ENCODE measurements around the gene CXCL12.

CXCL12 gene

DNA sequence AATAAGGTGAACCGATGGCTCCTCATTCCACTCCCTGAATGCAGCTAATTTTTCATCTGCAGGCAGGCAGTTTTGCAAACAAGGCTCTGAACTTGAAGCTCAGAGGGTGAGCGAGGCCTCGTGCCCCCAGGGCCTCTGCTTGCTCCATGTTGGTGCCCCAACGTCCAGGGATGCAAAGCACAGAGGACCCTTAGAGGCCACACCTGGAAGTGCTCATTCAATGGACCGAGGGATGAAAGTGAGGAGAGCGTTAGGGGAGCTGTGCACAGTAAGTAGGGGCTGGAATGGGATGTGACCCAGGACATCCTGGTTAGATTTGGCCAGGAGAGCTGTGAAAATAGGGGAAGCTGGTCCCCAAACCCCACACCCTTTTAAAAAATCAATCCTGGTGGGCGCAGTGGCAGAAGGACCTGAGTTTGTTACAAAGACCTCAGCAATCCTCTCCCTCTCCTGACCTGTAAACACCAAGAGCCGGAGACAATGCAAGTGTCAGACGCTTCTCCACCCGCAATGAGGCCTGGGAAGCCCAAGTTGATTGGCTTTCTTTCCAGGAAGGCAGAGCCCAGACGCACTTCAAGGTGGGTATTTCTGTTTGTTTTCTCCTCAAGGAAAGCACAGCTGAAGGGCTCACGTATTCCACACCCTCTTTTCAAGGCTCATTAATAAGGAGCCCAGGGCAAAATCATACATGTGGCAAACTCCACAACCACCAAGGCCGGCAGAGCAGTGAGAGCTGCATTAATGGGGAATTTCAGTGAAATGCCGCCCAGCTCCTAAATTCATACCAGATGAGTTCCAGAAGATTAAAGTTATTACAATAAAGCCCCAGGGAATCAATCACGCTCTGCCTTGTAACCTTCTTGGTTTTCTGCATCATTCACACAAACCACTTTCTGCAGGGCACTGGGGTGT, 14.1 kb upstream of the CXCL12 start:
- TF ChIP-seq, protein P1, sequence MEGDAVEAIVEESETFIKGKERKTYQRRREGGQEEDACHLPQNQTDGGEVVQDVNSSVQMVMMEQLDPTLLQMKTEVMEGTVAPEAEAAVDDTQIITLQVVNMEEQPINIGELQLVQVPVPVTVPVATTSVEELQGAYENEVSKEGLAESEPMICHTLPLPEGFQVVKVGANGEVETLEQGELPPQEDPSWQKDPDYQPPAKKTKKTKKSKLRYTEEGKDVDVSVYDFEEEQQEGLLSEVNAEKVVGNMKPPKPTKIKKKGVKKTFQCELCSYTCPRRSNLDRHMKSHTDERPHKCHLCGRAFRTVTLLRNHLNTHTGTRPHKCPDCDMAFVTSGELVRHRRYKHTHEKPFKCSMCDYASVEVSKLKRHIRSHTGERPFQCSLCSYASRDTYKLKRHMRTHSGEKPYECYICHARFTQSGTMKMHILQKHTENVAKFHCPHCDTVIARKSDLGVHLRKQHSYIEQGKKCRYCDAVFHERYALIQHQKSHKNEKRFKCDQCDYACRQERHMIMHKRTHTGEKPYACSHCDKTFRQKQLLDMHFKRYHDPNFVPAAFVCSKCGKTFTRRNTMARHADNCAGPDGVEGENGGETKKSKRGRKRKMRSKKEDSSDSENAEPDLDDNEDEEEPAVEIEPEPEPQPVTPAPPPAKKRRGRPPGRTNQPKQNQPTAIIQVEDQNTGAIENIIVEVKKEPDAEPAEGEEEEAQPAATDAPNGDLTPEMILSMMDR (conservative IDR thresholded peaks at IDR 0.05) = no peak
- TF ChIP-seq ZFX (IDR thresholded peaks at IDR 0.05) = no peak
- no peak overlapping the region for H3K27ac ChIP-seq

DNA sequence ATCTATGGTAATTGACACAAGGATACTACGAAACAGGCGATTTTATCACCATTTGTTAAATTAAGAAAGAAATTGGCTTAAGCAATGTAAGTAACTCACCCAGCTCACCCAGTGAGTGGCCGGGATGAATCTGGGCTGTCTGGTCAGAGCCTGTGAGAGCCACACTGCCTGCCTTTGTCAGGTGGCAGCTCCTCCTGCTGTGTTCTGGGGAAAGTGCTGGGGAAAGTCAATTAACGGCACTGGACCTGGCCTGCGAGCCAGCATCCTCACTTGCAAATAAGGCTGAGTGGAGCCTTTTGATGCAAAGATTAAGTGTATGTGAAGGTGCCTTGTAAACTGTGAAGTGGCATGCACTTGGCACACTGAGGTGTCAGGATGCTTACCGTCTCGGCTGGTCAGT, 13.4 kb upstream of the CXCL12 start:
- no peak for TF ChIP-seq ZFX (IDR thresholded peaks at IDR 0.05)
- TF ChIP-seq, protein P1 (conservative IDR thresholded peaks at IDR 0.05) = no peak
- no peak overlapping the region for H3K27ac ChIP-seq

DNA sequence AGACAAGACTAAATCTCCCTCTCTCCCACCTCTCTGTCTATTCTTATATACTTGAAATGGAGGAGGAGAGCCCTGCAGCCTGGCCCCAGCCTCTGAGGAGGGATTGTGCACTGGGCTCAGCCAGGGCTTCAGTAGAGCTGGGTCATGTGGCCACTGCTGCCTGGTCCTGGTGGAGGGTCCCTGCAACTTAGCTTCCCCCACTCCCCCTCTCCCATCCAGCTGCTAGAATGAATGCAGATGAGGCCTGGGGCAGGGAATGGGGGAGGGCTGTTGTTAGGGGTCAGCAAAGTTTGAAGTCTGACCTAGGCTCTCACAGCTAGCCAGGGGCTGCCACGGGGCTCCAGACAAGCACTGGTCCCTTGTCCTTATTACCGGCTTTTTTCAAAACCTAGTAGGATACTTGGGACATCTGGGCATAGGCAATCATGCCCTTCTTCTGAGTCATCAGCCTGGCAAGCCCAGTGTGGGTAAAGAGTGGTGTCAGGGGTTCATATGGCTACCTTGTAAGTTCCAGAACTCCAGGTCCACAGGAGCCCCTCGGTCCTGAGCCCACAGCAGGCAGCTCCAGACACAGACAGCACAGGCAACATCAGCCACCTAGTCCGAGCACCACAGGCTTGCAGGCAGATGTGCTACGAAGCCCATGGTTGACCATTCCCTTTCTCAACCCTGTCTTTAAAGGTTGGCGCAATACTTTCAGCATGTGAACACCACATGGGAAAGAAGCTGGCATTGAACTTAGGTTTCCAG, 12.8 kb upstream of the CXCL12 start:
- no peak for TF ChIP-seq ZFX (IDR thresholded peaks at IDR 0.05)
- TF ChIP-seq, protein P1 (conservative IDR thresholded peaks at IDR 0.05) = no peak
- no peak overlapping the region for H3K27ac ChIP-seq

DNA sequence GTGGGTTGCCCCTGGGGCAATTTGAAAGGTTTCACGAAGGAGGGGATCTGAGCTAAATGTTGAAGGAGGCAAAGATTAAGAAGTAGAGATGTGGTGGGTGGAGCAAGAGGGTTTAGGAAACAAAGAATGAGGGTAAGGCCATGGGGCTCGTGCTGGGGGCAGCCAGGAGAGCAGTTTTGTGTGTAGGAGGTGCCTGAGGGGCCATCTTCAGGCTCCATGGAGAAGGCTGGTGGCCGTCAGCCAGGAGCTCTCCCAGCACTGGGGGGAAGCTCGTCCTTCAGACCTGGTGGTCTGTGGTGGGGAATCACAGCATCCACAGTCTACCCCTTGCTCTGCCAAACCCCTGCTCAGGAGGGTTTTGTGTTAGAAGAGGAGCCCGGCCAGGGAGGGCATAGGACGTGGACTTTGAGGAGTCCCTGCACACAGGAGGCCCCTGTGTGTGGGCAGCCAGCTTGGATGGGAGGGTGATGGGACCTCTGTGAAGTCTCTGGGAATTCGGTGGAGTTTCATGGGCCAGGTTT, 11.8 kb upstream of the CXCL12 start:
- no peak overlapping the region for H3K27ac ChIP-seq
- TF ChIP-seq, protein P1 (conservative IDR thresholded peaks at IDR 0.05) = no peak
- no peak for TF ChIP-seq ZFX (IDR thresholded peaks at IDR 0.05)

DNA sequence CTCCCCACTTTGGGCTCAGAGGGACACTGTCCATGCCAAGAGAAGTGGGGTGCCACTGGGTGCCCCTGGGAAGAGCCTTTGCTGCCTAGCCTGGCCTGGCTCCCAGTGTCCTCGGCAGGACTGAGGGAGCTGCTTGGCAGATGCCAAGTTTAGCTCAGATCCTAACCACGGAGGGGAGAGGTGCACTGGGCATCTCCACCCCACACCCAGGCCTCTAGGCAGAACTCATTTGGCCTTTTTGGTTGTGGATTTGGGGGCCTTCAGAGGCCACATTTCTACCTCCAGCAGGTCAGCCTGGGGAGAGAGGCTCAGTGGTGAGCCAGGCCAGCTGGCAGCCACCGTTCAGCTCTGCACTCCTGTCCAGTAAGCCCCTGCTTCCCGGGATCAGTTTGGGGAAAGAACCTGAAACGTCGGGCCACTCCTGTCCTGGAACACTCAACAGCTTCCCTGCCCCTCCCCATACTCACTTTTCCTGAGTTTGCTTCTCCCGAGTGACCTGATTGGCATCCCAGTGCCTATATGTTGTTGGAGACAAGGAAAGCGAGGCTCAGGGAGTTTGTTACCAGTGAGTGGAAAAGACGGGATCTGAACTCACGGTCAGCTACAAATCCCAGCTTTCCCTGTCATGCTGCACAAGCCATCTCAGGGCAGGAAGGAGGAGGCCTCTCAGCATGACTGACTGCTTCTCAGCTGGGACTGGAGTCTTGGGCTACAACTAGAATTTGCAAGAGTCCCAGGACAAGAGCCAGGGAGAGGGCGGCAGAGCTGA, 11.2 kb upstream of the CXCL12 start:
- H3K27ac ChIP-seq = peak overlapping the region; percentile 8
- TF ChIP-seq ZFX (IDR thresholded peaks at IDR 0.05) = no peak
- TF ChIP-seq, protein P1 (conservative IDR thresholded peaks at IDR 0.05) = no peak

DNA sequence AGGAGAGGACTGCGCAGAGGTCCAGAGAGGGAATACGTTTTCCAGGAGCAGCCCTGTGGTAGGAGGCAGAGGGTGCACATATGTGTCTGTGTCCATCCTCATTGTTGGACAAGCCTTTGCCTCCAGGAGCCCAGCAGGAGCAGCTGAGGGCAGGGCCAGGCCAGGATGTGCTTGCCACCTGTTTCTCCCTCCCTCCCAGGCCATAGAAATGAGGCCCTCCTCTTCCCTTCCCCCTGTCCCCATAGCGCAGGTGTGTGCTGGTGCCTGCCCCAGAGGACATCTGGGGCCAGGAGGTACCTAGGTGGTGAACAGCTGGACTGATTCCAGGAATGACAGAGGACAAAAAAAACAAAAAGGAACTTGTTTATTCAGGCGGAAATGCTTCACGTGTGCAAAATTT, 10.5 kb upstream of the CXCL12 start:
- H3K27ac ChIP-seq = peak overlapping the region; percentile 8
- TF ChIP-seq ZFX (IDR thresholded peaks at IDR 0.05) = no peak
- TF ChIP-seq, protein P1 (conservative IDR thresholded peaks at IDR 0.05) = no peak
